H1 (cell line): ENCODE measurements around the gene AMN. TPM values are rescaled to one million over a fixed set of nuclear protein-coding genes. Genes with fewer than 3 reads are reported as not detected.

Experiments
- CTCF ChIA-PET: fragments of 300-600 bp; sonication (Branson Sonifier 250); formaldehyde crosslinking; loops from one replicate; lab custom pipeline; 2021; ENCODE audit not compliant: partially characterized antibody; lab: Charles Lee
- POLR2A ChIA-PET: fragments of 300-600 bp; sonication (Branson Sonifier 250); formaldehyde crosslinking; loops from one replicate; lab custom pipeline; 2021; ENCODE audit warnings: inconsistent platforms; ENCODE audit not compliant: partially characterized antibody; lab: Charles Lee
- DNase-seq, 2 experiments: peaks; one replicate each; pipeline versions ENCODE4 v3.0.0 to v3.0.0-alpha.2; 2010 to 2022; ENCODE audit warnings: low spot score in 2 of 2, low read depth in 1 of 2, mixed read lengths in 1 of 2
- FAIRE-seq: peaks from 2 replicates; lab custom pipeline; 2011; peaks lifted over from hg19 to GRCh38; lab: Jason Lieb, UNC
- H2AFZ ChIP-seq: 2 replicates; pipeline ENCODE4 v1.8.1; 2012; ENCODE audit warnings: low read length, inconsistent platforms
- H2AK5ac ChIP-seq: 2 replicates; pipeline ENCODE4 v1.6.1; 2013; ENCODE audit warnings: low read depth, low read length
- H2BK120ac ChIP-seq: replicated peaks from 2 replicates; pipeline ENCODE3; 2013; ENCODE audit warnings: low read depth, low read length, inconsistent platforms
- H2BK12ac ChIP-seq: 2 replicates; pipeline ENCODE4 v1.6.1; 2013; ENCODE audit warnings: low read depth, low read length
- H2BK15ac ChIP-seq: 2 replicates; pipeline ENCODE4 v1.6.1; 2013; ENCODE audit warnings: low read length
- H2BK20ac ChIP-seq: 2 replicates; pipeline ENCODE4 v1.6.1; 2013; ENCODE audit warnings: low read length
- H2BK5ac ChIP-seq: 2 replicates; pipeline ENCODE4 v1.6.1; 2013; ENCODE audit warnings: low read depth, low read length
- H3K14ac ChIP-seq: 2 replicates; pipeline ENCODE4 v1.6.1; 2013; ENCODE audit warnings: inconsistent platforms; ENCODE audit not compliant: insufficient read length
- H3K18ac ChIP-seq: 2 replicates; pipeline ENCODE4 v1.6.1; 2013; ENCODE audit warnings: low read length; ENCODE audit errors: extremely low read depth
- H3K23ac ChIP-seq: 2 replicates; pipeline ENCODE4 v1.6.1; 2013; ENCODE audit warnings: inconsistent platforms; ENCODE audit not compliant: insufficient read length
- H3K23me2 ChIP-seq: 2 replicates; pipeline ENCODE4 v1.6.1; 2013; ENCODE audit warnings: low read depth, low read length
- H3K27ac ChIP-seq: 2 replicates; pipeline ENCODE4 v1.6.1; 2011; ENCODE audit warnings: low read depth, low read length, inconsistent platforms
- H3K27me3 ChIP-seq, 4 experiments: replicated peaks in 1 of 4; 1 replicate in 1 of 4; 2 replicates in 3 of 4; pipeline versions ENCODE4 v1.6.1 to v1.8.1; 2011 to 2013; ENCODE audit warnings: low read length in 3 of 4, mild to moderate bottlenecking in 3 of 4, inconsistent platforms in 2 of 4, mixed read lengths in 2 of 4, moderate library complexity in 1 of 4; ENCODE audit not compliant: control insufficient read depth in 3 of 4, insufficient read depth in 3 of 4; ENCODE audit errors: extremely low read depth in 1 of 4
- H3K36me3 ChIP-seq, 4 experiments: 2 replicates each; pipeline versions ENCODE4 v1.6.1 to v1.8.1; 2011 to 2013; ENCODE audit warnings: mild to moderate bottlenecking in 4 of 4, low read length in 3 of 4, moderate library complexity in 2 of 4, control low read depth in 1 of 4, inconsistent platforms in 1 of 4; ENCODE audit not compliant: insufficient read depth in 4 of 4, control insufficient read depth in 2 of 4
- H3K4ac ChIP-seq: replicated peaks from 2 replicates; pipeline ENCODE3; 2013; ENCODE audit warnings: low read length, low read depth, mixed read lengths, inconsistent platforms; ENCODE audit not compliant: insufficient read length
- H3K4me1 ChIP-seq, 4 experiments: replicated peaks in 1 of 4; 1 replicate in 1 of 4; 2 replicates in 3 of 4; pipeline versions ENCODE4 v1.6.1 to v1.8.1; 2011 to 2013; ENCODE audit warnings: low read length in 3 of 4, inconsistent platforms in 2 of 4, mixed read lengths in 1 of 4; ENCODE audit not compliant: insufficient read depth in 4 of 4, control insufficient read depth in 3 of 4
- H3K4me2 ChIP-seq, 2 experiments: 2 replicates each; pipeline versions ENCODE4 v1.6.1 to v1.8.1; 2011 to 2013; ENCODE audit warnings: low read depth in 2 of 2, low read length in 2 of 2, control low read depth in 1 of 2, inconsistent platforms in 1 of 2, mild to moderate bottlenecking in 1 of 2; ENCODE audit not compliant: insufficient read depth in 1 of 2
- H3K4me3 ChIP-seq, 4 experiments: fragments of 200-600, 300-600 bp in 1 of 4; sonication (generic), shearing (Covaris generic), sonication (Bioruptor Twin) in 1 of 4; 2 replicates each; pipeline versions ENCODE4 v1.5.1 to v1.8.1; 2011 to 2016; ENCODE audit warnings: low read length in 4 of 4, low read depth in 3 of 4, control low read depth in 2 of 4, inconsistent platforms in 2 of 4, mild to moderate bottlenecking in 2 of 4, mixed read lengths in 1 of 4, moderate library complexity in 1 of 4; ENCODE audit not compliant: insufficient read depth in 2 of 4; ENCODE audit errors: extremely low read depth in 1 of 4
- H3K56ac ChIP-seq: replicated peaks from 2 replicates; pipeline ENCODE3; 2013; ENCODE audit warnings: low read depth, mild to moderate bottlenecking, mixed read lengths, low read length, inconsistent platforms; ENCODE audit not compliant: insufficient read length
- H3K79me1 ChIP-seq: 2 replicates; pipeline ENCODE4 v1.6.1; 2013; ENCODE audit warnings: low read depth, low read length, control low read depth
- H3K79me2 ChIP-seq, 2 experiments: 2 replicates each; pipeline versions ENCODE4 v1.6.1 to v1.8.1; 2012 to 2013; ENCODE audit warnings: low read length in 2 of 2, mild to moderate bottlenecking in 2 of 2, inconsistent platforms in 1 of 2; ENCODE audit not compliant: insufficient read depth in 2 of 2, control insufficient read depth in 1 of 2
- H3K9ac ChIP-seq, 4 experiments: replicated peaks in 1 of 4; 1 replicate in 1 of 4; 2 replicates in 3 of 4; pipeline versions ENCODE4 v1.6.1 to v1.8.1; 2011 to 2013; ENCODE audit warnings: low read depth in 3 of 4, low read length in 3 of 4, control low read depth in 2 of 4, mild to moderate bottlenecking in 2 of 4, moderate library complexity in 2 of 4, inconsistent platforms in 1 of 4; ENCODE audit errors: extremely low read depth in 1 of 4
- H3K9me3 ChIP-seq, 2 experiments: 2 replicates each; pipeline versions ENCODE4 v1.6.1 to v1.8.1; 2012 to 2013; ENCODE audit warnings: mild to moderate bottlenecking in 2 of 2, moderate library complexity in 2 of 2, control low read depth in 1 of 2, inconsistent platforms in 1 of 2, low read depth in 1 of 2, low read length in 1 of 2, mixed read lengths in 1 of 2; ENCODE audit not compliant: insufficient read depth in 2 of 2
- H4K20me1 ChIP-seq, 2 experiments: replicated peaks in 1 of 2; 2 replicates each; pipeline versions ENCODE3 to v1.8.1; 2011 to 2013; ENCODE audit warnings: inconsistent platforms in 2 of 2, low read length in 2 of 2, mild to moderate bottlenecking in 1 of 2; ENCODE audit not compliant: insufficient read depth in 2 of 2, control insufficient read depth in 1 of 2
- H4K5ac ChIP-seq: 2 replicates; pipeline ENCODE4 v1.6.1; 2013; ENCODE audit warnings: low read length, low read depth, mixed read lengths, inconsistent platforms; ENCODE audit not compliant: insufficient read length
- H4K8ac ChIP-seq: 2 replicates; pipeline ENCODE4 v1.8.0; 2013; ENCODE audit warnings: mild to moderate bottlenecking, moderate library complexity, low read length, inconsistent platforms; ENCODE audit not compliant: insufficient read depth; ENCODE audit errors: extremely low read depth
- H4K91ac ChIP-seq: replicated peaks from 2 replicates; pipeline ENCODE3; 2013; ENCODE audit warnings: low read length, mixed read lengths, inconsistent platforms; ENCODE audit not compliant: insufficient read length
- ATF3 ChIP-seq: IDR thresholded peaks from 2 replicates; pipeline ENCODE4 v1.6.1; 2011; ENCODE audit warnings: low read depth, mild to moderate bottlenecking, low read length; ENCODE audit not compliant: insufficient read depth
- BACH1 ChIP-seq: IDR thresholded peaks from 2 replicates; pipeline ENCODE4 v1.6.1; 2012; ENCODE audit warnings: low read length, improper control_type of control experiment
- CREB1 ChIP-seq: IDR thresholded peaks from 2 replicates; pipeline ENCODE4 v1.6.1; 2012; ENCODE audit warnings: inconsistent platforms
- FOSL1 ChIP-seq: IDR thresholded peaks from 2 replicates; pipeline ENCODE4 v1.6.1; 2011; ENCODE audit warnings: mild to moderate bottlenecking, low read depth, low read length, moderate library complexity; ENCODE audit not compliant: insufficient read depth
- POLR2A ChIP-seq, 2 experiments: IDR thresholded peaks; 1 replicate in 1 of 2; 2 replicates in 1 of 2; pipeline ENCODE4 v1.6.1; 2011; ENCODE audit warnings: low read depth in 2 of 2, low read length in 2 of 2, mild to moderate bottlenecking in 2 of 2; ENCODE audit errors: control extremely low read depth in 1 of 2
- POU5F1 ChIP-seq: IDR thresholded peaks from 2 replicates; pipeline ENCODE4 v1.6.1; 2011; ENCODE audit warnings: low read depth, mild to moderate bottlenecking, low read length, moderate library complexity
- RBBP5 ChIP-seq: IDR thresholded peaks from 2 replicates; pipeline ENCODE4 v1.7.1; 2012; ENCODE audit warnings: low read depth, mild to moderate bottlenecking, inconsistent platforms, low read length, moderate library complexity, borderline replicate concordance
- RNF2 ChIP-seq: fragments of 200-900, 300-1000 bp; sonication (generic); IDR thresholded peaks from 2 replicates; pipeline ENCODE4 v1.7.1; 2016; ENCODE audit warnings: borderline replicate concordance, low read depth, mild to moderate bottlenecking, antibody characterized with exemption, low read length; ENCODE audit not compliant: poor library complexity, severe bottlenecking; ENCODE audit errors: missing control alignments
- SP2 ChIP-seq: IDR thresholded peaks from 2 replicates; pipeline ENCODE4 v1.6.1; 2012; ENCODE audit warnings: mild to moderate bottlenecking, low read length, inconsistent platforms
- TAF1 ChIP-seq: IDR thresholded peaks from 2 replicates; pipeline ENCODE4 v1.6.1; 2011; ENCODE audit warnings: mild to moderate bottlenecking, low read depth, low read length
- TBP ChIP-seq: IDR thresholded peaks from 2 replicates; pipeline ENCODE4 v1.6.1; 2011; ENCODE audit warnings: low read depth, low read length, improper control_type of control experiment
- WGBS, 2 experiments: shearing (Covaris generic) in 1 of 2; methylation state at CpG; one replicate each; pipeline versions ENCODE4 v1.1.6 to v1.1.7; 2013 to 2015; ENCODE audit warnings: low lambda C conversion rate in 2 of 2, mixed read lengths in 2 of 2, inconsistent platforms in 1 of 2, low coverage in 1 of 2, missing lambda C conversion rate in 1 of 2; ENCODE audit not compliant: insufficient replicate concordance in 2 of 2, insufficient coverage in 1 of 2, insufficient read length in 1 of 2; ENCODE audit errors: extremely low coverage in 1 of 2, missing lambda C conversion rate in 1 of 2; 5-methylcytosine and 5-hydroxymethylcytosine counted together
- polyA plus RNA-seq, 7 experiments: library from polyadenylated mRNA; depleted of rRNA in 3 of 7; stranded (reverse) in 5 of 7; unstranded in 2 of 7; fragments of >200 nt in 5 of 7; fragments of 200-250 nt in 2 of 7; gene quantifications; 1 replicate in 5 of 7; 2 replicates in 1 of 7; 4 replicates in 1 of 7; pipeline versions ENCODE4 v1.2.1 to v1.2.3, GENCODE V29; 2011 to 2013; ENCODE audit warnings: missing spikeins in 2 of 7, mixed read lengths in 2 of 7
- total RNA-seq: library from RNA; stranded (reverse); fragmentation: NEBNext Ultra II Directional; extraction: Animal tissue kit (Norgen Biotek cat#: 25700); gene quantifications from 2 replicates; pipeline ENCODE4 v1.2.1, GENCODE V29; 2021

Gene AMN
- total and polyA plus RNA-seq, 2 of the 8 experiments (the other 6 are each of a cell fraction or from before 2014, with no cell fraction given): 0.77 to 1.5 TPM

DNA sequence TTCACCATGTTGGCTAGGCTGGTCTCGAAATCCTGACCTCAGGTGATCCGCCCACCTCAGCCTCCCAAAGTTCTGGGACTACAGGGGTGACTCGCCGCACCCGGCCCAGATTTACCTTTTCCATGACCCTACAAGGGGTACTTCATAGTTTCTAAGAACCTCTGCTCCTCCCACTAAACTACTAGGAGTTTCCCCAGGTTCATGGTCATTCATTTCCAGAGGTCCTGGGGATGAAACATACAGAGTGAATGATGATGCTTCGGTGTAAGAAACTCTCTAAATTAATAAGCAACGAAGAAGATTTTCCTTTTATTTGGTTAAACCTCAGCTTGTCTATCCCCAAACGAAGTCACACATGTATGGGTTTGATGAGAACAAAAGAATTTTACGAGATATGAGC is 56.9 kb downstream of the AMN start:
- WGBS, 2 experiments: 95% methylated on average over 9 of the region's 9 CpGs; no CpG with 5 or more reads in 1 of the 2 experiments
- Histone ChIP-seq H3K4me2 (no peak overlapping the region), H2BK12ac (no peak overlapping the region), H4K91ac (no peak overlapping the region), H2BK15ac (no peak overlapping the region), H3K36me3 (peaks cover 8 to 29% (median 20%) of the 10 kb centered on the region in 4 experiments), H2AK5ac (no peak overlapping the region), H4K20me1 (peaks cover 0 to 2% of the 10 kb centered on the region in 2 experiments), H3K27ac (no peak overlapping the region), H3K4ac (no peak overlapping the region), H3K56ac (no peak overlapping the region), H2AFZ (no peak overlapping the region), H3K27me3 (no peaks in the 10 kb centered on the region), H3K23me2 (no peaks in the 10 kb centered on the region), H2BK5ac (no peak overlapping the region), H3K9ac (no peak overlapping the region), H3K79me2 (no peaks in the 10 kb centered on the region), H3K14ac (no peak overlapping the region), H4K8ac (no peak overlapping the region), H3K4me3 (no peak overlapping the region), H3K18ac (no peak overlapping the region), H3K4me1 (no peaks in the 10 kb centered on the region), H3K79me1 (0 out of 2 replicates have a peak, but pooled peaks cover 2% of the 10 kb centered on the region), H2BK20ac (no peak overlapping the region), H3K23ac (no peak overlapping the region), H2BK120ac (no peak overlapping the region), H4K5ac (no peak overlapping the region), H3K9me3 (no peaks in the 10 kb centered on the region)
- TF ChIP-seq ATF3: no peak
- no peak for TF ChIP-seq TAF1
- TF ChIP-seq POLR2A (IDR thresholded peaks at IDR 0.05; ENCODE audit: control extremely low read depth in 1 of 2, low read depth in 2 of 2, low read length in 2 of 2): no peak
- TF ChIP-seq FOSL1: no peak
- no peak for TF ChIP-seq RNF2
- TF ChIP-seq RBBP5: no peak
- TF ChIP-seq TBP: no peak
- TF ChIP-seq POU5F1: no peak
- TF ChIP-seq BACH1: no peak
- no peak for TF ChIP-seq SP2
- TF ChIP-seq CREB1: no peak
- DNase-seq (no peak), FAIRE-seq (no peak)
- POLR2A ChIA-PET: no interaction called here
- CTCF ChIA-PET: no interaction called here
